NCI-H82 (cell line): ENCODE data around the gene PBX3.
"Not testable (repeated sequence)": the region's sequence is repeated elsewhere in the genome, so short reads cannot be mapped to it uniquely, and the experiment has no call there.

Experiments
- DNase-seq: peaks from one replicate; lab custom pipeline; 2025; lab: John Stamatoyannopoulos, UW

Gene PBX3

DNA sequence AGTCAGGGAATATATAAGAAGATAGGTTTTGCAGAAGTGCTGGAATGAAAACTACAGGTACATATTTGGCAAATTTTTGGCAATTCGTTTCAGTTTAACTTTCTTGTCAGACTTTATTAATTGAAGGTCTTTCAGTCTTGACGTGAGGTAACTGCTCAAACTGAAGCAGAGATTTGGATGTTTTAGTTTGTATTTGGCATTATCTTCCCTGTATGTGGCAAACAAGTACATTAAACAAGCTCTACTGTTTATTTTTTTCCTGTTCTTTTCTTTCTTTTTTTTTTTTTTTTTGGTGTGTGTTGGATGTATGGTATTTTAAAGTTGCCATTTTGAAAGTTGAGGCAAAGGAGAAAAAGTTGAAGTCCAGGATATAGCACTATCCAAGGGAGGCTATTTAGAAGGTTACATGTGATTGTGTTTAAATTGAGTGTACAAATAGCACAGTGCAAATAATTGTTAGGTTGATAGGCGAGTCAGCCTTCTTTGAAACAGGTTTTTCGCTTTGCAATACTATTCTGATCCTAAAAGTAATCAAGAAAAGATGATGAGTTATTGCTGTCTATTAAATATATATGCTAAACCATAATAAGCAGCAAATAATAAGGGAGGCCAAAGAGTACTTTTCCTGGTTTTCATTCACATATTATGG, 2.2 kb downstream of the PBX3 start:
- DNase-seq = no peak

DNA sequence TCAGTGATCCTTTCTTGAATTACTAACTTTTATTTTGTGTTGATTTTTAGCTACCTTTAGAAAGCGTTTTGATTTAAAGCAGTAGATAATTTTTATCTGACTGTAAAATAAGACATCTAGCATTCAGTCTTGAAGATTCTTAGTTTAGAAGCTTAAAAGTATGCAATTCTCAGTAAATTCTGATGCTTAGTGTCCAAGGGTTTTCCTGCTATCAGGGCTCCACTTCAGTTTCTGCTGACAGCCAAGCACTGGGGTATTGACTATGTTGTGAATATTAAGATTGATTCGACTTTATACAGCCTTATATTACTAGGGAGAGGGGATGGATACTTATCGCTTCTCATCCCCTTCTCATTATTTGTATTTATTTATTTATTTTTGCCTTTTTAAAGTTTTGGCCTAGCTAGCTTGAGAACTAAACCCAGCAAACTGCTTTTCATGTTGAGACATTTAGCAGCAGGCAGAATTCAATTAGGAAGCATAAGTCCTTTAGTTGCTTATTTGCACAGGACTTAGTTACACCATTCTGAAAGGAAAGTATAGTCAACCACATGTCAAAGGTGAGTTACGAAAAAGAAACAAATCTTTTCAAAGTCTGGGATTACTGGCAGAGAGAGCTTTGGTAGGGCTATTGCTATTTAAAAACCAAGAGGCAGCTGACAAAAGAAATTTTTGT, 2.9 kb downstream of the PBX3 start:
- DNase-seq = peak; percentile 72

DNA sequence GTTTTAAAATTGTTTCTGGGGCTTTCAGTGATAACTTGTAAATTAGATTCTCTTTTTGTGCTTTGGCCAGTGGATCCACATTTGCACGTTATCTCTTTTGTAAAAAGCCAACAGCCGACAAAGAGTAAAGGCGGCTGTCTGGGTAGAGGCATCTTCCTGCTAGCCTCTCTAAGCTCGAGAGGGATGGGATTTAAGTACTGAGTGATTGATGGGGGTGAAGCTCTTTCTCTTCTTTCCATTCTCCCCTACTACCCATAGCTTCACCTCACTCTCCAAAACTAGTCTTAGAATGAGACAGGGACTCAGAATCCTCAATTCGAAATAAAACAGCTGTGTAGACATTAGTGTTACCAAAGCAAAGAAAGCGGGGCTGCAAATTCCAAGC, 3.4 kb downstream of the PBX3 start:
- peak; percentile 92 for DNase-seq

DNA sequence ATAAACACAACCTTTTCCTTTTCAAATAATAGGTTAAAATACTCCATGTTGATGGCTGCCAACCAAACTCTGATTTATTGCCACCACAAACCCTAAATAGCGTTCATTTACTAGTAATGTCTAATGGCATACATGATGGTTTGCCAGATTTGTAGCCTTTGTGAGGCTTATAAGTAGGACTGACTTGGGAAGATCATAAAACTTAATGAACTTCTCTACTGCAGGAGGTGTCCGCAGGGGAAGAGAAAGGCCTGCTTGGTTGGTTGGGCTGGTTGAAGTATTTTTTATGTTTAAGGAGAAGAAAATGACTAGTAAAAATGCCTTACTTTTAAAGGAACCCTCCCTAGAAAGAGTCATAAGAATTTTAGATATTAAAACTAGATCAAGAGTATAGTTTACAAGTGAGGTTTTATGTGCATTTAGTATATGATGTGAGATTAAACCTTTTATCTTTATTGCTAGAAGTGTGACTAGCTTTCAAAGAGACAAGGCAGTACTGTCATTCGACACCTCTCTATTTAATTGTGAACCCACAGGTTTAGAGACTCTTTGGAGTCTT, 5.0 kb downstream of the PBX3 start:
- peak; percentile 67 for DNase-seq

DNA sequence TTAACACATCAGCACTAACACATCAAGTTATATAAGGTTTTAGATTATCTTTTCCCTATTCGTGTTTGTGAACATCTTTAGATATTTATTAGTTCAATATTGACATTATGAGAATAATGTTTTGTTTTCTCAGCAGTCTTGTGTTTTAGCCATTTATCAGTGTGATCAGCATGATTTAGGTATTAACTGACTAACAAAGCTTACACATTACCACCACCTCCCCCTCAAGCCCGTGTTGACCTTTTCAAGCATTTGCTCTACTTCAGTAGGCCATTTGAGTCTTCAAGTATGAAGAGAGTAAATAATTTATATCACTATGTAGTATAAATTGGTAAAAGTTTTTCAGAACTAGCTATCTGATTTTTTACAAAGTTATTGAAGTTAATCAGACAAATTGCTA, 6.9 kb downstream of the PBX3 start:
- peak; percentile 68 for DNase-seq

DNA sequence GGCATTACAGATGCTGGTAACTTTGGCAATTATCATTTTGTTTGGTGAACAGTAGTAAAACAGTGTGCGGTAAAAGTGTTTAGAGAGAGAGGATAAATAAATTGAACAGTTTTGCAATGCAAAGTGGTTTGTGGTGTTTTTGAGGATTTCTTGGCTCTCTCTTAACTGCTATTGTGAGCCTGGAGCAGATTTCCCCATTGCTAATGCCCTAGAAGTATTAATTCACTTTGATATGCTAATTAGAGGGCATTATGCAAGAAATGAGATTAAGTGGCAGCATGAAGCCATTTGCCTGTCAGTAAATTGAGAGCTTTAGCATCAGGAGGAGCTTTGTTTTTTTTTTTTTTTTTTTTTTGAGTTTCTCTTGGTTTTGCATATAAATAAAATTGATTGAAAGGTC, 8.2 kb downstream of the PBX3 start:
- peak; percentile 95 for DNase-seq

DNA sequence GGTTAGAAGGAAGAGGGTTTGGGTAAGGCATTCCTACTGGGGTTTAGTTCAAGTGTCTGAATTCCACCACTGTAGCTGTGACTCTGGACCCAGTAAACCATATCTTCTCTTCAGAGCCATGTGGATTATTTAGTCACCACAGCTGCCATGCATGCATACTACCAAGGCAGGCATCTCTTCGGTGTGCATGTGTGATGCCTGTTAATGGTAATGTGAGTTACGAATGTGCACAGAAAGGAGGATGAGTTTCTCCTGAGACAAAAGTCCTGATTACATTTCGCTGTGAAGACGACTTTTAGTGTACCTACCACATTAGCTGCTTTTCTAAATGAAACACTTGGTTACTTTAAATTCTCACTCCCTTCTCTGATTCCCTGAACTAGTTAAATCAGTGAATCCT, 9.3 kb downstream of the PBX3 start:
- peak; percentile 74 for DNase-seq

DNA sequence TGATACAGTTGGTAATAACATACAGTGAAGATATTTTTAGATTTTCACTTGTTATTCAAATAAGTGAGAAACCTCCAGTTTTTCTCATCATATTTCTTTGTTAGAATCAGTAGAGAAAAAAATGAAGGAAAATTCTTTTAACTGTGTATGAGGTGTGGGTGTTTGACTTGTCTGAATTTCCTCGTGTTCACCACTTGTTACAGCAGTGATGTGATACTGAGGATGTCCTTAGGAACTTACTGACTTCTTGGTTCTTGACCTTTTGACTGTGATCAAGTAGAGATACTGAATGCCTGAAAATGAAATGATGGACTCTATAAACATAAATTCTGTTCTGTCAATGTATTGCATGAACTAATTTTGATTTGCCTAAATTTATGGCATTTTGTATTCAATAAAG, 10.7 kb downstream of the PBX3 start:
- DNase-seq = no peak

DNA sequence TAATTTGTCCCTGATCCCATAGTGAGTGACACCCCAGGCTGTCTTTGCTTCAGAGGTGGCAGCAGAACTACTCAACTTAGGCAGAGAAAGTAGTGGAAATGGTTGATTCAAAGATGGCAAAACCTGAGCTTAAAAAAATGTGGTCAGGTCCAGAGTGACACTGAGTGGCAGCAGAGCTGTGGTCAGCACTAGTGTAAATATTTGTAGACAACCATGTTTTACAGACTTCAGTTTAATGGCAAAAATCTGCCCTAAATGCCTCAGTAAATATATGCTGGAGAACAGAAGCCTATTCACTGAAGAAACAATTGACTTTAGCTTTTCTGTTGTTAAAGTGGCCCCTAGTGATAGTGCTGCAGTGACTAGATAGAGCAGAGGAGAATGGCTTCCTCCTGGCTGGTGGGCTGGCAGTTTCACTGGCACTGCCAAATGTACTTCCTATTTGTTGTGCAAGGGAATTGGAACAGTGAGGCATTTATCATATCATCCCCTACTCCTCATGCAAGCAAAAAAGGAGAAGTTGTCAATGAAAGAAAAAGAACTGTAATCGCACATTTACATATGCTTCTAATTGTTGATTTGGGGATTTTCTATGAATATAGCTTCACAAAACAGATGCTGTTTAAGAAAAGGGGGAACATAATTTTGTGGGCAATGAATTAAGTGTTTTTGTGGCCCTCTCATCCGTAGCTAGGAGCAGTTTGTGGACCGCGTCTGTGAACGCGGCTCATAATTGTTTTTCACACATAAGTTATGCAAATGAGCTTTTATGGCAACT, 12.0 kb downstream of the PBX3 start:
- peak; percentile 16 for DNase-seq

DNA sequence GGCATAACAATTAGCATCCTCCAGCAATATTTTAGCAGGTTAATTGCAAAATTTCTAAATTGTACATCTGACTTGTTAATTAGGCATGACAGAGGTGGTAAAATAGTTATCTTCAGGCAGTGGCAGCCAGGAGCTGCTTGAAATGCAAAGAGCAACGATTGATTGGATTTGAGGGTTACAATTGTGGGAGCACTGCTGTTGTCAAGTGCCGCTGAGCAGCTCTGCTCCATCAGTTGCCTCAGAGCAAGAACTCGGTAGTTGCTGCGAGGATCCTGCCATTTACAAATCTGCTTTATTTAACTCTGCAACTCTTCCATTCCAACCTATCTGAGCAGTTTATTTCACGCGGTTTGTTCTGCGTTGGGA, 12.6 kb downstream of the PBX3 start:
- DNase-seq = peak; percentile 78

DNA sequence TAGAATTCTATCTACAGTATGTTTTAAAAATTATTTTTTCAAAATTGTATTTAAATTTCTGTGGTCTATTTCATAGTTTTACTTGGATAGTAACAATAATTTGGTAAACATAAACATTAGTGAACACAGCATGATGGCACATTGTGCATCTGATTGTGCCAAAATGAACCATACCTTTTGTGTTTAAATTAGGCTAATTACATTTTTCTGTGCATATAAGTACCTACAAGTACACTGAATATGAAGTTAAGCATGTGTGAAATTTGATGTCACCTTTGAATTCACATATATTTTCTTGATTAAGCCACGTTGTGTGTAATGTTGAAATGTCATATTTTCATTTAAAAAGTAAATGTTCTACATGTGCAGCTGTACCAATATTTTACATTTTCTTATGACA, 13.4 kb downstream of the PBX3 start:
- no peak for DNase-seq

DNA sequence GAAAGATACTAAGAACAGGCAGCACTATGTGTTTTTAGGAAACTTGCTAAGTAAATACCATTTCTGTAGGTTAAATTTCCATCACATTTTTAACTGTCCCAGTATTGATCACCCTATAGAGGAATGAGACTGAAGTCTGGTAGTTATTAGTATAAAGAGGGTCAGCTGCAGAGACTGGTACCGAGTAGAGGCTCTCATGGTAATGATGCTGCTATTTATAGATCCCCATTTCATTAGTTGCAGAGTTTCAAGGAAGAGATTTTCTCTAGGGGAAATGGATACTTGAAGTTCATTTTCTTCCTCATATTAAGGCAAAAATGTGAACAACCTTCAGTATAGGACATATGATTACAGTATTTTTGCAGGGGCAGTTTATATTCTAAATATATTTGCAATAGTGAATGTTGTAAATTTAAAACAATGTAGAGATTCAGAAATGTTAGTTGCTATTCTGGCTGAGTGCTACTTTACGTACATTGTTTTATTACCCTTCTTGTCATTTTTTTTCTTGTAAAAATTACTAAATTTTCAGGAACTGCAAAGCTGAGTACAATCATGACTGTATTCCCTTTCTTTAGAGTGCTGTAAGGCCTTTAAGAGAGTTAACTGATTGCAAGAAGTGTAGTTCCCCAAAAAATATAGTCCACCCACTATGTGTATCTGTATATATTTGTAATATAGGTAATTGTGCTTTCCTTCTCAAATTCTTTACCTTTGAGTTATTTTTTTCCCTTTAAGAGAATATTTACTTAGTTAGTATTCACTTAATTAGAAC, 14.7 kb downstream of the PBX3 start:
- DNase-seq = peak; percentile 62

DNA sequence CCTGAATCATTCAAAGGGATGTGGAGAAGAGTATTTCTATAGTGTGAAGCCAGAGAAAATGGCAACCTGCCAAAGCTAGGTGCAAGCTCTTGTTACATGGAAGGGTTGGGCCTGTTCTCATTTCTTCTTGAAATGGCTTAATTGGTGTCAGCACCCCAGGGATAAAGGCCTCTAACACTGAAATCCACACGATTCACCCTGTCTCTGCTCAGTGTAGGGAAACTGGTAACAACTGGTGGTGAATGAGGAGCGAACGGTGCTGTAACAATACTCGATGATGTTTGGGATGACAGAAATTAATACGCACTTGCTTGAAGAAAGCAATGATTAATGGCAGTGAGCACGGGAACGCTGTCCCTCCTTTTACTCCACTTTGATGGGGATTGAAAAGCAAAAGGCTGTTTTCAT, 16.2 kb downstream of the PBX3 start:
- peak; percentile 94 for DNase-seq

DNA sequence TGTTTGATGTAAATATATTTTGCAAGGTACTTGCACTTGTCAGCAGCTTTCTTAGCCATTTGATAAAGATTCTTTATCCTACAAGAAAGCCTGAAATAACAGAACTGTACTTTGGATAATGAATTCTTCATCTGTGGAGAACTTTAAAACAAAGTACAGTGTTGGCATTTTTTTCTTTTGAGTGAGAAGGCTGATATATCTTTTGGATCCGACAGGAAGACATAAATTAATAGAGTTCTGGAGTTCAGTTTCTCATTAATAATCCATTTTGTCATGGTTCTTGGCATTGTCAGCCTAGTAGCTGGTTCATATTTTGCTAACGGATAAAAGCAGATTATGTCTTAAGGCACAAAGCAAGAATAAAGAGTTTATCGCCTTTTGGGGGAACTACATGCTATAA, 17.0 kb downstream of the PBX3 start:
- DNase-seq = no peak

DNA sequence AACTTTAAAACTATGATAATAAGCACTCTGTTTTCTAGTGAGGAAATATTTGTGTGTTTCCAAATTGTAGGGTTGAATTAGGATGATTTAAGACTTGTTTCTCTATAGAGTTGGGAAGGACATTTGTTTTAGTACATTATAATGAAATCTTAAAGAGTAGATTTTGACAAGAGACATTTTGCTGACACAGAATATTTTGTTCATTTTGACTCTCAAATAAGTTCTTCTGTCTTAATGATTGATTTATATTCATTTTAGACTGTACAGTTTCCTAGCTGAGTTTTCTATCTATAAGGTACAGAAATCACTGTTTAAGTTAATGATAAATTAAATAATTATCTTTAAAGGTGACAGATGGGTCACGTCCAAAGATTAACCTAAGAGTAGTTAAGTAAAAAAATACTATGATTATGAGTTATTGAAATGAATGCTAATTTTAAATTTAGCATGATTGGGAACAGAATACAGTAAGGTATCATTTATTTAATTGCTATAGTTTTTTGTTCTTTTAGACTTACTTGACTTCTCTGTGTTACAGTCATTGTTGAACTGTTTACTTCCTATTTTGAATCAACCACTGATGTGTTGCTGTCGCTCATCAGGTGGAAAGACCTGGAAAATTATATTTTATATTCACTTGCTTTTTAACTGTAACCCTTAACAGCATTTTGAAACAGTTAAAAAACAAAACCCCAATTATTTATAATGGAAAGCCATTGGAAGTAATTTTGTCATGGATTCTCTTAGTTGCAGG, 19.5 kb downstream of the PBX3 start:
- DNase-seq = no peak

DNA sequence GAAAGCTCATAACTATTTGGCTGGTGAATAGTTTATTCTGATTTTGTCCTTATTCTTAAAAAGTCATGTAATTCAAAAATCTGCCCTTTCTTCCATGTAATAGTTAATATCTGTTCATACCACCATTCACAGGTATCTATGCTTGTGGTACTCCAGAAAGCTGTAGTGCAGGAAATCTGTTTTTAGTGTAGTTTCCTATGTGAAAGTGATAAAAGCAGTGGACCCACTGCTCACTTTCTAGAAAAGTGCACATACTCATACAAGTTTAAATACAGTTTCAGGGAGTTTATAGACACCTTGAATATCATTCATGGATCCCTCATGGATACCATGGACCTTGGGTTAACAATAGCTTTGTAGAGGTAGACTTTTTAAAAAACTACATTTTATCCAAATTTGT, 20.2 kb downstream of the PBX3 start:
- DNase-seq = no peak

DNA sequence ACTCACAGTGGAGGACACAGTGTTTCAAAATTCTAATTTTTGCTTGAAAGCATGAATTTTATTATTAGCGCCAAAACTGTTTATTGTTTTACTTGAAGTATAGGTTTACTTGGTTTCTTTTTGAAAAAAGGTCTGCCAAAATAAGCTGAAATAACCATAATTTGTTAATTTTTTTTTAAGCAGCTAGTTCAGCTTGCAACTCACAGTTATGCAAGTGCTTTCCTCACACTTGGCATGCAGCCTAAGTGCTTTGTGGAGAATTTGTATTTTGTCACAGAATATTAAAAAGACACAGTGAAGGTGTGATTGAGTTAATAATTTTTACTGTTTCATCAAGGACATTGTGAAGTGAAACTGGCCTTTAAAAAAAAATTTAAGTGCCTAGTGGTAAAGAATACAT, 21.6 kb downstream of the PBX3 start:
- DNase-seq = no peak

DNA sequence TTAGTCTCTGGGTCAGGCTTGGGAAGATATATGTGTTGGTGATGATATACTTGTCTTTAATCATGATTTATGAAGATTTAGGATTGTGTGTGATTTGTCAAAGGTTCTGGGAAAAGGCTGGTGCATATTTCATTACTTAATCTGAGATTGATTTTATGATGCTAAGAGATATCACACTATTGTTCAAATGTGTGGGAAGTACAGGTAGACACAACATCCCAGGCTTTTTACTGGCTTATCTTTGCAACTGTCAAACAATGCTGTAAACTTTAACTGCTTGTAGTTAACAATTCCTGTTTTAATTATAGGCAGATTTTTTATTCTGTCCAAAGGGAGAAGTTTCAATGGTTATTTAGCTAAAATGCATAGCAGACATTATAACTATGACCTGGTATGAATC, 23.9 kb downstream of the PBX3 start:
- no peak for DNase-seq

DNA sequence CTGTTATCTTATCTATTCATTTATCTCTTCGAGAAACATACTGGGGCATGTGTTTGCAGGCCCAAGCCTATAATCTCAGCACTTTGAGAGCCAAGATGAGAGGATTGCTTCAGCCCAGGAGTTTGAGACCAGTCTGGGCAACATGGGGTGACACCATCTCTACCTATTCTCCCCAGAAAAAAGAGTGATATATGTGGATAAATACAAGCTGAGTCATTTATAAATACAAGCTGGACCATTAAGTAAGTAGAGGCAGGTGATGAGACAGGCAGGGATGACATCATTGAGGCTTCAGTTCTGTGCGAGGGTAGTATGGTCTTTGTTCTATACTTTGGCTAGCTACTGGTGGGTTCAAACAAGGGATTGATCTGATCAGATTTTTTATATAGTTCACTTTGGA, 25.6 kb downstream of the PBX3 start:
- no peak for DNase-seq

DNA sequence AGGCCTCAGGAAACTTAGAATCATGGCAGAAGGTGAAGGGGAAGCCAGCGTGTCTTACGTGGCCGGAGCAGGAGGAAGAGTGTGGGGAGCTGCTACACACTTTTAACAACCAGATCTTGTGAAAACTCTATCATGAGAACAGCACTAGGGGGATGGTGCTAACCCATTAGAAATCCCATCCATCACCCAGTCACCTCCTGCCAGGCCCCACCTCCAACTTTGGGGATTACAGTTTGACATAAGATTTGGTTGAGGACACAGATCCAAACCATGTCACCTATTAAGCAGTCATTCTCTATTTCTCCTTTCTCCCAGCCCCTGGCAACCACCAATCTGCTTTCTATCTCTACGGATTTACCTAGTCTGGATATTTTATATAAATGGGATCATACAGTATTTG, 26.9 kb downstream of the PBX3 start:
- peak; percentile 58 for DNase-seq

DNA sequence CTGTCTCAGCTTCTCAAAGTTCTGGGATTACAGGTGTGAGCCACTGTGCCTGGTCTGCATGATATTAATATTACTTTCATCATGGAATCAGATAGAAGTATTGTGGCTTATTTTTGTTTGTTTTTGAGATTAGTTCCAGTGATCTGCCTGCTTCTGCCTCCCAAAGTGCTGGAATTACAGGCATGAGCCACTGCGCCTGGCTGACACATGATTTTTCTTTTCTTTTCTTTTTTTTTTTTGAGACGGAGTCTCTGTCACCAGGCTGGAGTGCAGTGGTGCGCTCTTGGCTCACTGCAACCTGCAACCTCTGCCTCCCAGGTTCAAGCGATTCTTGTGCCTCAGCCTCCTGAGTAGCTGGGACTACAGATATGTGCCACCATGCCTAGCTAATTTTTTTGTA, 29.6 kb downstream of the PBX3 start:
- DNase-seq = not testable (repeated sequence)
